ENCODE results near the gene DUS2. TPM values are rescaled to one million over a fixed set of nuclear protein-coding genes. Genes with fewer than 3 reads are reported as not detected.
"Not testable (repeated sequence)": the region's sequence is repeated elsewhere in the genome, so short reads cannot be mapped to it uniquely, and the experiment has no call there.

The DUS2 gene
- total RNA-seq, 4 donors from 2014 or later: 7.2 to 15.0 (median 8.7) TPM

DNA sequence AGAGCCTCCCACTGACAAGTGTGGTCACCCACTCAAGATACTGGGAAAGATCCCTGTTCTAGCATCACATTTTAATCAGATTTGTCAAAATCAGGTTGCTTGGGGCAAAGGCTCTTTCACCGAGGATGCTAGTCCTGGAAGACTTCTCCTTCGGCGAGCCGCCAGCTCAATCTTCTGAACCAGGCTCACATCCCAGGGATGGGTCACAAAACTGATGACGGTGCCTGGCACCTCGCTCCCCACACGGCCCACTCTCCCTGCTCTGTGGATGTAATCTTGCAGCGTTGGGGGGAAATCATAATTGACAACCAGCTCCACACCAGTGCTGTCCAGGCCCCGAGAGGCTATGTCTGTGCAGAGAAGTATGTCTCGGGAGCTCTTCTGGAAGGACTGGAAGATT is 1.6 kb upstream of the DUS2 start:
- no peak for TF ChIP-seq POLR2A (IDR thresholded peaks at IDR 0.05)
- no peak for TF ChIP-seq CTCF (IDR thresholded peaks at IDR 0.05)
- TF ChIP-seq EP300 (IDR thresholded peaks at IDR 0.05): no peak
- no peak for TF ChIP-seq POLR2AphosphoS5 (IDR thresholded peaks at IDR 0.05)
- ATAC-seq: no peak
- WGBS, 2 donors (ENCODE audit: low coverage in 1 of 2): 90% methylated on average over 10 of the region's 10 CpGs; no CpG with 5 or more reads in 1 of the 2 donors

DNA sequence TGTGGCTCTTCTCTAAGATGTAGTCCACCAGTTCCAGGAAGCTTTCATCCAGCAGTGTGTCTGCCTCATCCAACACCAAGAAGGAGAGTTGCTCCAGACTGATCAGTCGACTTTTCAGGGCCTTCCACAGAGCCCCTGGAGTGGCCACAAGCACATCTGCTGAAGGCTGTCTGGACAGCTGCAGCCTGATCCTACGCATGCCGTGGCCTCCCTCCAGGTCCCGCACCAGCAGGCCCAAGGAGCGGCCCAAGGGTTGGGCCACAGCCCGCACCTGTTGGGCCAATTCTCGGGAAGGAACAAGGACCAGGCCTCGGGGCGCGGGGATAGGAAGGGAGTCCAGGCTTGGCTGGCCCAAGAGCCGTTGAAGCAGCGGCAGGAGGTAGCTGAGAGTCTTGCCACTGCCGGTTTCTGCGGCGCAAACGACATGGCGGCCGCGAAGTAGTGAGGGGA is 781 bp upstream of the DUS2 start:
- ATAC-seq: no peak
- H3K4me1 ChIP-seq: peaks cover 0 to 31% (median 22%) of the 10 kb centered on the region in 3 donors
- H3K27ac ChIP-seq: peak overlapping the region; percentile 59 to 90 (median 84)
- H3K4me3 ChIP-seq: peak overlapping the region; percentile 67 to 75
- no peaks in the 10 kb centered on the region for H3K9me3 ChIP-seq
- no peak for TF ChIP-seq POLR2AphosphoS5 (IDR thresholded peaks at IDR 0.05)
- no peak for TF ChIP-seq CTCF (IDR thresholded peaks at IDR 0.05)
- no peak for TF ChIP-seq EP300 (IDR thresholded peaks at IDR 0.05)
- no peak for TF ChIP-seq POLR2A (IDR thresholded peaks at IDR 0.05)
- no CpG with 5 or more reads among the region's 19 CpGs for WGBS, 2 donors (ENCODE audit: low coverage in 1 of 2)
- H3K27me3 ChIP-seq: no peaks in the 10 kb centered on the region
- H3K36me3 ChIP-seq: peaks cover 0 to 22% of the 10 kb centered on the region in 2 donors

More for the DNA sequence above, 1.6 kb upstream of the DUS2 start:
- Histone ChIP-seq H3K9me3 (no peaks in the 10 kb centered on the region), H3K36me3 (peaks cover 0 to 17% of the 10 kb centered on the region in 2 donors), H3K4me1 (peaks cover 0 to 31% (median 22%) of the 10 kb centered on the region in 3 donors), H3K4me3 (peak overlapping the region in 1 of 2 donors; percentile 67), H3K27ac (no peak overlapping the region), H3K27me3 (no peaks in the 10 kb centered on the region)

DNA sequence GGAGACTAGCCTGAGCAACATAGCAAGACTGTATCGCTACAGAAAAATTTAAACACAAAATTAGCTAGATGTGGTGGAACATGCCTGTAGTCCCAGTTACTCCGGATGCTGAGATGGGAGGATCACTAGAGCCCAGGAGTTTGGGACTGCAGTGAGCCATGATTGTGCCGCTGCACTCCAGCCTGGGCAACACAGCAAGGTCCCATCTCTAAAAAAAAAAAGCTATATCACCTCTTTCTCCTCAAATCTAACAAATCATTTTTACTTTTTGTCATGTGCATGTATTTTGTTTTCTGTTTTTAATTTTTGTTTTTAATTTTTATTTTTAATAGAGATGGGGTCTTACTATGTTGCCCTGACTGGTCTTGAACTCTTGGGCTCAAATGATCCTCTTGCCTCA is 5.9 kb downstream of the DUS2 start:
- no peak for ATAC-seq
- peaks cover 0 to 6% (median 3%) of the 10 kb centered on the region in 3 donors for H3K4me1 ChIP-seq
- H3K9me3 ChIP-seq: no peaks in the 10 kb centered on the region
- H3K36me3 ChIP-seq: peaks cover 0 to 52% of the 10 kb centered on the region in 2 donors
- H3K4me3 ChIP-seq: no peak overlapping the region
- no peak for TF ChIP-seq POLR2A (IDR thresholded peaks at IDR 0.05)
- TF ChIP-seq EP300 (IDR thresholded peaks at IDR 0.05): no peak
- WGBS, 2 donors (ENCODE audit: low coverage in 1 of 2): 86 to 100% methylated on average over 3 of the region's 3 CpGs
- no peak overlapping the region for H3K27ac ChIP-seq
- no peaks in the 10 kb centered on the region for H3K27me3 ChIP-seq

- H3K27ac ChIP-seq, H3K27me3 ChIP-seq, H3K9me3 ChIP-seq, H3K4me1 ChIP-seq, H3K4me3 ChIP-seq: not testable (repeated sequence)
- 58 to 83% methylated on average over 1 to 6 of the region's 6 CpGs for WGBS, 2 donors (ENCODE audit: low coverage in 1 of 2)
- peaks cover 0 to 53% of the 10 kb centered on the region in 2 donors for H3K36me3 ChIP-seq
- ATAC-seq: peak; percentile 31
Observed at GRCh38 chr16:68030108-68030507, 7.0 kb downstream of the DUS2 start.

GRCh38 chr16:68031951-68032350 is 8.9 kb downstream of the DUS2 start:
- Histone ChIP-seq H3K27ac (no peak overlapping the region), H3K9me3 (no peaks in the 10 kb centered on the region), H3K4me3 (no peak overlapping the region), H3K4me1 (no peaks in the 10 kb centered on the region), H3K36me3 (peaks cover 0 to 53% of the 10 kb centered on the region in 2 donors), H3K27me3 (no peaks in the 10 kb centered on the region)
- ATAC-seq: no peak
- WGBS, 2 donors (ENCODE audit: low coverage in 1 of 2): 100% methylated on average over 1 of the region's 2 CpGs; no CpG with 5 or more reads in 1 of the 2 donors
- TF ChIP-seq POLR2A (IDR thresholded peaks at IDR 0.05): no peak
- TF ChIP-seq POLR2AphosphoS5 (IDR thresholded peaks at IDR 0.05): no peak
- TF ChIP-seq EP300 (IDR thresholded peaks at IDR 0.05): no peak
- TF ChIP-seq CTCF (IDR thresholded peaks at IDR 0.05): no peak

GRCh38 chr16:68033101-68033500 is 10.0 kb downstream of the DUS2 start:
- no peak for ATAC-seq
- no peak for TF ChIP-seq CTCF (IDR thresholded peaks at IDR 0.05)
- no peak for TF ChIP-seq EP300 (IDR thresholded peaks at IDR 0.05)
- TF ChIP-seq POLR2AphosphoS5 (IDR thresholded peaks at IDR 0.05): no peak
- no peak for TF ChIP-seq POLR2A (IDR thresholded peaks at IDR 0.05)
- Histone ChIP-seq H3K9me3 (no peaks in the 10 kb centered on the region), H3K36me3 (peaks cover 0 to 46% of the 10 kb centered on the region in 2 donors), H3K27ac (no peak overlapping the region), H3K27me3 (no peaks in the 10 kb centered on the region), H3K4me1 (no peaks in the 10 kb centered on the region), H3K4me3 (no peak overlapping the region)
- WGBS, 2 donors (ENCODE audit: low coverage in 1 of 2): 91 to 96% methylated on average over 2 of the region's 2 CpGs

Data from gastroesophageal sphincter (tissue), 4 donors.